ENCODE data around the gene SFXN4.

GRCh38 chr10:119140603-119141245, 24.8 kb downstream of the SFXN4 start:
- TF ChIP-seq TEF (CRISPR knock-in tag; IDR thresholded peaks at IDR 0.05) (no peak), NBN (conservative IDR thresholded peaks at IDR 0.05) (no peak), ZSCAN29 (CRISPR knock-in tag; conservative IDR thresholded peaks at IDR 0.05) (no peak), MTF1 (CRISPR knock-in tag; IDR thresholded peaks at IDR 0.05) (no peak), CTCF (CRISPR knock-in tag; IDR thresholded peaks at IDR 0.05) (no peak)
